HL-60 (cell line): Measurements from ENCODE around the gene KCNMA1.

ENCODE experiments used
- DNase-seq, 2 experiments: peaks; one replicate each; pipeline ENCODE4 v3.0.0-alpha.2; 2010 to 2020; ENCODE audit warnings: low read depth in 1 of 2, low spot score in 1 of 2
- H3K27ac ChIP-seq: fragments of 250-450 bp; sonication (Bioruptor Pico); replicated peaks from 2 replicates; pipeline ENCODE4 v1.5.1; 2020; ENCODE audit warnings: mild to moderate bottlenecking, moderate library complexity
- H3K27me3 ChIP-seq: fragments of 250-450 bp; sonication (Bioruptor Pico); 2 replicates; pipeline ENCODE4 v1.5.1; 2021; ENCODE audit warnings: mild to moderate bottlenecking, moderate library complexity; ENCODE audit not compliant: insufficient read depth, poor library complexity, severe bottlenecking
- H3K4me3 ChIP-seq: replicated peaks from 2 replicates; pipeline ENCODE4 v1.5.1; 2011; ENCODE audit warnings: mild to moderate bottlenecking, control low read depth, low read length; ENCODE audit not compliant: insufficient read depth
- GABPA ChIP-seq: IDR thresholded peaks from 2 replicates; pipeline ENCODE4 v1.6.1; 2012; ENCODE audit warnings: low read depth
- POLR2AphosphoS5 ChIP-seq: IDR thresholded peaks from 2 replicates; pipeline ENCODE4 v1.6.1; 2012; ENCODE audit warnings: low read depth
- REST ChIP-seq: IDR thresholded peaks from 2 replicates; pipeline ENCODE4 v1.6.1; 2012; ENCODE audit warnings: low read depth; ENCODE audit not compliant: insufficient replicate concordance
- SPI1 ChIP-seq: IDR thresholded peaks from 2 replicates; pipeline ENCODE4 v1.6.1; 2012; ENCODE audit warnings: low read depth, mild to moderate bottlenecking, borderline replicate concordance
- TF ChIP-seq, protein P1 (sequence below): IDR thresholded peaks from one replicate; pipeline ENCODE4 v1.5.1; 2011; ENCODE audit warnings: low read length, control low read depth, inconsistent platforms; ENCODE audit not compliant: insufficient read depth

The KCNMA1 gene

GRCh38 chr10:77146712-77147336, 490.8 kb downstream of the KCNMA1 start:
- DNase-seq = no peak

DNA sequence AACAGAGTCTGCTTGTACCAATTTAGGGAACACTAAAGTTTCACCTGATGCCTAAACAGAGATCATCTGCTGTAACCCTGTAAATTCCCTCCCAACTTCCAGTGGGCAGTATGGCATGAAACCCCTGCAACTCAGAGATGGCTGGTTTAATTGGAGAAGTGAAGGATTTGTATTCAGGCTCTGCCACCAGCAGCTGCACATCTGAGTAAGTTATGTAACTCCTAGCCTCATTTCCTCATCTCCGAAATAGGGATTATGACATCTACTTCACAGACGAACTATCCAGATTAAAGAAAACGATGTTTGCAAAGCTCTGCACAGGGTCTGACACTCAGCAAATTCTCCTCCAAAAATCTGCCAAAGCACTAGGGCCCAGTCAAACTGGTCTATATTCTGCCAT, 493.0 kb downstream of the KCNMA1 start:
- Histone ChIP-seq H3K4me3 (no peak overlapping the region), H3K27me3 (peaks cover 5% of the 10 kb centered on the region), H3K27ac (no peak overlapping the region)
- peak in 1 of 2 experiments; percentile 61 for DNase-seq
- TF ChIP-seq REST (no peak), POLR2AphosphoS5 (no peak), SPI1 (peak; percentile 70; the same call in 1 of the 2 replicates), GABPA (no peak)
- TF ChIP-seq, protein P1, sequence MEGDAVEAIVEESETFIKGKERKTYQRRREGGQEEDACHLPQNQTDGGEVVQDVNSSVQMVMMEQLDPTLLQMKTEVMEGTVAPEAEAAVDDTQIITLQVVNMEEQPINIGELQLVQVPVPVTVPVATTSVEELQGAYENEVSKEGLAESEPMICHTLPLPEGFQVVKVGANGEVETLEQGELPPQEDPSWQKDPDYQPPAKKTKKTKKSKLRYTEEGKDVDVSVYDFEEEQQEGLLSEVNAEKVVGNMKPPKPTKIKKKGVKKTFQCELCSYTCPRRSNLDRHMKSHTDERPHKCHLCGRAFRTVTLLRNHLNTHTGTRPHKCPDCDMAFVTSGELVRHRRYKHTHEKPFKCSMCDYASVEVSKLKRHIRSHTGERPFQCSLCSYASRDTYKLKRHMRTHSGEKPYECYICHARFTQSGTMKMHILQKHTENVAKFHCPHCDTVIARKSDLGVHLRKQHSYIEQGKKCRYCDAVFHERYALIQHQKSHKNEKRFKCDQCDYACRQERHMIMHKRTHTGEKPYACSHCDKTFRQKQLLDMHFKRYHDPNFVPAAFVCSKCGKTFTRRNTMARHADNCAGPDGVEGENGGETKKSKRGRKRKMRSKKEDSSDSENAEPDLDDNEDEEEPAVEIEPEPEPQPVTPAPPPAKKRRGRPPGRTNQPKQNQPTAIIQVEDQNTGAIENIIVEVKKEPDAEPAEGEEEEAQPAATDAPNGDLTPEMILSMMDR = no peak

More at GRCh38 chr10:77146712-77147336, 490.8 kb downstream of the KCNMA1 start:
- H3K27ac ChIP-seq = no peak overlapping the region
- H3K4me3 ChIP-seq = no peak overlapping the region
- TF ChIP-seq POLR2AphosphoS5 (no peak), REST (no peak), SPI1 (no peak), GABPA (no peak)
- TF ChIP-seq, protein P1 = no peak
- H3K27me3 ChIP-seq = peaks cover 5% of the 10 kb centered on the region

DNA sequence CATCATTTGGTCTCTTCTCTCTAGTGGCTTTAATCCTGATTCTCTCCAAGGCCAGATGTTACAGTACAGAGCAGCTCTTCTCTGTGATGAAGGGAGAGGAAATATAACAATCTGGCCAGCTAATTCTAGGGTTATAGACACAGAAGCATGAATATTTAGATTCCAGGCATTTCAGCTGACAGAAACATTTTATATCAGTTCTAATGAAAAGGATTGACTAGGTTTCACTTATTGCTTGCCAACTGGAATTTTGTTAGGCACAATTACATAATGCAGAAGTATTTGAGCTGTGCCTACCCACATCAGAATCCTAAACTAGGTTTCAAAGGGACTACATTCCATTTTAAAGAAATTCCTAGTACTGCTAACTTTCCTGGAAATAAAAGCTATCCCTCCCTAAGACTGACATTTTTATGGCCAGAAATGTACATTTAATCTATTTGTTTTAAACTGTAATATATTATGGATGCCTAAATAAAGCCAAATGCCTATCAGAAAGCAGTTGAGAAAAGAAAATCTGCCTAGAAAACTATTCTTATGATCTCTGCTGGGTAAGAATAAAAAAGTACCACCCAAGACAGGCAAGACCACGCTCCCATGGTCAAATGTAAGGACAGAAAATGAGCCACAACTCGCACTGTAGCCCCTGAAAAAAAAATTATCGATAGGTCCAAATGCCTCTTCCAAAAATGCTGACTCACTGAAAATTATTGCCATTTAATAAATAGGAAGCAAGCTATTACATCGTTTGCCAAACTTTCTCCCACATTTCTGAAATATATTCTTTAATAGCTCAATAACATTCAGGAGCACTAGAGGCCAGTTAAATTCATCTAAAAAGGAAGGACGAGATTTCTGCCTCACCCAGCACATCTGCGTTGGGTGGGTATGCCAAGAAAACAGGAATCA, 498.1 kb downstream of the KCNMA1 start:
- TF ChIP-seq GABPA = no peak
- no peak for TF ChIP-seq REST
- DNase-seq = no peak
- Histone ChIP-seq H3K27ac (no peak overlapping the region), H3K27me3 (no peaks in the 10 kb centered on the region), H3K4me3 (no peak overlapping the region)
